DMS 273 treated with DMSO at 0.1 percent for 48 hours (cell line): ENCODE data around the gene TMEM212.
"Not testable (repeated sequence)": the region's sequence is repeated elsewhere in the genome, so short reads cannot be mapped to it uniquely, and the experiment has no call there.

Experiments
- DNase-seq: peaks from one replicate; lab custom pipeline; 2025; lab: John Stamatoyannopoulos, UW

The TMEM212 gene

DNA sequence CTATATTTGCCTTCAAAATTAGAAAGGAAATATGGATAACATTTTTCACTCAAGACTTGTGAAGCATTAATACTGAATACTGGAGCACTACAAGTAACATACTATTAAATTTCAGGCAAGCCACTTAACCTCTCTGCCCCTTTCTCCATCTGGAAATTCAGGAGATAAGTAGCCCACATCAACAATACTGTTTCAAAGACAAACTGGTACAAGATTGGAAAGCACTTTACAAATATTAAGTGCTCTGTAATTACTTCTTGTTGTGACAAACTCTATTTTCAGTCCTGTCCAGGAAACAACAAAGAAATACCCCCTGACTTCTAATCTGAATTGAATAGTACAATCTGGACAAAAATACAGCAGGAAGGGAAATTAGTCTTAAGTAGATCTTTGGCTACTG is 49.3 kb downstream of the TMEM212 start:
- no peak for DNase-seq

DNA sequence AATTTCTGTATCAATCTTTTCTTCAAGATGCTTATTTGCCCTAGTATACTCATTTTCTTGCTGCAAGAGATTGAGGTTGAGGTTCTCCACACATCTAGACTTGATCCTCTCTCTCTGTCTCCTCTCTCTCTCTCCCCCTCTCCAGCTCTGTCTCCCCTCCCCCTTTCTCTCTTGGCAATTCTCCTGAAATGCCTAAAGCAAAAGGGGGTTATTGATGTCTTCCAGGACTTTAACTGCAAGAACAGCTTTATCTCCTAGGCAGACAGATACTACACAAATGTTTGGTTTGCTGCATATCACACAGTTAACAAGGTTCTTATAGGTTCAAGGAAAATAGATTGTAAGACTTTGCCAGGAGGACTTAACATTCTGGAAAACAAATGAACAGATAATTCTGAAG is 52.1 kb downstream of the TMEM212 start:
- DNase-seq, result no peak

DNA sequence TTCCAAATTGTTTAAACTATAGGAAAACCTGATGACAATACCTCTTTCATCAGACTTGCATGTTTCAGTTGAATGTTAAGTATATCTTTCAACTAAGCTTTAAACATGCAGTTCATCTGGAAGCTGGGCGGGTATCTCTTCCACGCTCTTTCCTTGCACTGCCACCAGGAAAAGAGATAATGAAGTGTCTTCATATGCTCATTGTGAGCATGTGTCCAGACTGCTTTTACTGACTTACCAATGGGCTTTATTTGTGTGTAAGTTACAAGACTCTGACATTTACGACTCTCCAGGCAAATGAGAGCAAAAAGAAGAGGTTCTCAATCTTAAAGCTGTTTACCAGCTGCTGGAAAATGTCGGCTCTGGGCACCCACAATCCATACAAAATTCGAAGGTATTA is 52.8 kb downstream of the TMEM212 start:
- DNase-seq, result no peak

DNA sequence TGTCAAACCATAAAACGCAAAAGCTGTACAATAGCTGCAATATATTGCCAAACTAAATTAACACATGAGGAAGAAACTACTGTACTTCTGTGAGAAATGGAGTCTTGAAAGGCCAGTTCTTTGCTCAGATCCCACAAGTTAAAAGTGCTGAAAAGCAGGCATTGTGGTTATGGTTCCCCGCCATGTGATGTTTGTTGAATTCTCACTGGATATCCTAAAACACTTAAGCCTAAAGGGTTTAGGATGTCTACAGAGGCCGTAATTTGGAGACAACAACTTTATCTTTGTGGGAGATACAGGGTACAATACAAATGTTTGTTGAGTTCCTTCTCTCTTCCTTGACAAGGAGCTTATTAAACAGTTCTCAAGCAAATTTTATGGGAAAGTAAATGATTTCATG is 53.2 kb downstream of the TMEM212 start:
- DNase-seq, result no peak

DNA sequence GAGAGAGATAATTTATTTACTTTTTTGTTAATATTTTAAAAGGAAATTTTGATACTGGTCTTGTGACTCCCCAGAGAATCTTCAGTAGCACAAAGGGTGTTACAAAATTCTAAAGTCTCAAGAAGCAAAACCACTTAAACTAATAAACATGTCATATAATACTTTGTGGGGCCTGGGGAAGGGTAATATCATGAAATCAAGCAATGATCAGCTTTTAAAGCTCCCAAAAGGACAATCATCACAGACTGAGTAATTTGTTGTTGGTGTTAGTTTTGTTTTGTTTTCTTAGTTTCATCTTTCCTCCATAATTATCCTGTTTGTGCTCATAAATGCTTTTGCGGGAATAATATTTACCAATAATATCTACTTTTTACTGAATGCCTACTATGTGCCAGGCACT is 55.0 kb downstream of the TMEM212 start:
- DNase-seq, result no peak

DNA sequence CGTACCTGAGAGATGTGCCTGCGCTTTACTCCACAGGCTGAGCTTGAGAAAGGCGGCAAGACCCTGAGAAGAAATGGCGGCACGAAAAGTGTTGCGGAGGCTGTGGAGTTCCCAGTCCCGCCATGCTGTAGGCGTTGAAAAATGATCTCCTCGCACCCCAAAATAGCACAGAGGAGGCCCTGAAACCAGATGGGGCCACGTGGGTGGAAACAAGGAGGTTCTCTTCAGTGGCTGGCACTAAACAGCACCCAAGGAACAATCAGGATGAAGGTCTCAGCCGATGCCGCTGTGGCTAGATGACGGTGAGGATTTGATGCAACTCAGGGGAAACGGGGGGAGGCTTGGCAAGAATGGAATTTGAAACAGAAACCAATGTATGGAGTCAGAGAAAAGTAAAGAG is 57.3 kb downstream of the TMEM212 start:
- no peak for DNase-seq

DNA sequence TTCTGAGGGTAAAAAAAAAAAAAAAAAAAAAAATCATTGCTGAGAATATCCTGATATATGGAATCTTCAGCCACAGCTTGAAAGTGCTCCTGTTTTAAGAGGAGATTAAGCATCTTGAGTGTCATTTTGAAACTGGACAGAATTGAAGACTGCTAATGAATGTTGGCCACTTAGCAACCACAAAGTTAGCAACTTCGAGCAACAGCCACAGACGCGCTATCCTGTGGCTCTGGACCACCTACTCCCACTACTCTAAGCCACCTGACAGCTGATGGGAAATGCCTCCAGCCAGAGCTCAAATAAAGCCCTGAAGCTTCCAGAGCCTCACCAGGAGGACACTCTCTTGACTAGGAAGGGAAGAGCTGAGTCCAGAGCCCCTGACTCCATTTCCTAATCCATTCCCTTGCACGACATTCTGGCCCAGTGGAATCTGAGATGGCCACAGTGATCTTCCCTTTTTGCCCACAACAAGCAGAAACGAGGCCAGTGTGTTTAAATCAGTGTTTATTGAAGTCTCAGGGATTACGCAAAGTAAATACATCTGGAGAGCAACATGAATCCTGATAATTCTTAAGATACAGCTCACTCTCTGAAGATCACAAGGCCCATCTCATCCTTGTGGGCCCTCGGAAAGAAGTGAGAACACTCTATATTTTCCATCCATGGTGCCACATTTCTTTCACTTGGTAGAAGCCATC is 58.6 kb downstream of the TMEM212 start:
- DNase-seq, result no peak

DNA sequence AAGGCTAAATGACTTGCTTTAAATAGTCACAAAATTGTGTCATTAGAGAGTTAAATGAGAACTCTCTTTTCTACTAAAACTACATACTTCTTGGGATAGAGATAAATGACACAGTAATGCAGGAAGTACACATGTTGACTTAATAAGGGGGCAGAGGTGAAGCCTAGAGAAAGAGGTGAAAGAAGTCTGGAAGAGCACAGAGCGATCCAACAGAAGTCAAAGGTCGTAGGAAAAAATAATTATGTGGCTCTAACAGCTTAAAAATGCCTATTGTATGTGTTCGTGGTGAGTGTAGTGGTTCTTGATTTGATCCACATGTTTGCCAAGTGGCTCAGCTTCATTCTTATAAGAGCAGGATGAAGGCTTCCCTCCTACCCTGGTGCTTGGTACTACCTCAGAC is 61.7 kb downstream of the TMEM212 start:
- no peak for DNase-seq

DNA sequence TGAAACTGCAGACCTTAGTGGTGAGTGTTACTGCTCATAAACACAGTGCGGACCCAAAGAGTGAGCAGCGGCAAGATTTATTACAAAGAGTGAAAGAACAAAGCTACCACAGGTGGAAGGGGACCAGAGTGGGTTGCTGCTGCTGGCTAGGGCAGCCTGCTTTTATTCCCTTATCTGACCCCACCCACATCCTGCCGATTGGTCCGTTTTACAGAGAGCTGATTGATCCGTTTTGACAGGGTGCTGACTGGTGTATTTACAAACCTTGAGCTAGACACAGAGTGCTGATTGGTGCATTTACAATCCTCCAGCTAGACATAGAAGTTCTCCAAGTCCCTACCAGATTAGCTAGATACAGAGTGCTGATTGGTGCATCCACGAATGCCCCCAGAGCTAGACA is 63.4 kb downstream of the TMEM212 start:
- DNase-seq, result not testable (repeated sequence)

DNA sequence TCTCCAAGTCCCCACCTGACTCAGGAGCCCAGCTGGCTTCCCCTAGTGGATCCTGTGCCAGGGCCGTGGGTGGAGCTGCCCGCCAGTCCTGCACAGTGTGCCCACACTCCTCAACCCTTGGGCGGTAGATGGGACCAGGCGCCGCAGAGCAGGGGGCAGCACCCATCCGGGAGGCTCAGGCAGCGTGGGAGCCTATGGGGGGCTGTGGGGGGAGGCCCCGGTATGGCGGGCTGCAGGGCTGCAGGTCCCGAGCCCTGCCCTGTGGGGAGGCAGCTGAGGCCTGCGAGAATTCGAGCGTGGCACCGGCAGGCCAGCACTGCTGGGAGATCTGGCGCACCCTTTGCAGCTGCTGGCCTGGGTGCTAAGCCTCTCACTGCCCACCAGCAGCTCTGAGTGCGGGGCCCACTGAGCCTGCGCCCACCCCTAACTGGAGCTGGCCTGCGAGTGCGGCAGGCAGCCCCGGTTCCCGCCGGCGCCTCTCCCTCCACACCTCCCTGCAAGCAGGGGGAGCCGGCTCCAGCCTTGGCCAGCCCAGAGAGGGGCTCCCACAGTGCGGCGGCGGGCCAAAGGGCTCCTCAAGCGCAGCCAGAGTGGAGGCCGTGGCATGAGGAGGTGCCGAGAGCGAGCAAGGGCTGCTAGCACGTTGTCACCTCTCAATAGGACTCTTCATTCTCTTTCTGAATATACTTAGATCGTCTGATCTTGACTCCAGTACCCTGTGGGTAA is 64.0 kb downstream of the TMEM212 start:
- DNase-seq, result no peak

DNA sequence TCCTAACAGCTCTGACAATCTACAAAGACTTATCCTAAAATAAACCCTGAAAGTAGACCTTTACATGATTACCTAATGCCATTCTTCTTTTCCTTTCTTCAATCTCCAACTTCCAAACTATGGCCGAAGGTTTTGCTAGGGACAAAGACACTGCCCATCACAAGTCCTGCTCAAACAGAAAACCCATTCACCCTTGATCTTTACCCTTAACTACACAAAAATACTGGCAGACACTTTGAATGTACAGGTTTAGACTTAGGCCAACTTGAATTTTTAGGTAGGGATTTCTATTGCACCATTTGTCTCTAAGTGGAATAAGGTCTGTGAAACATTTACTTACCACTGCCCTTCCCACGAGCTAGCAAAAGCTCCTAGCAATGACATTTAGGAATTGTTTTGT is 64.6 kb downstream of the TMEM212 start:
- DNase-seq, result no peak

DNA sequence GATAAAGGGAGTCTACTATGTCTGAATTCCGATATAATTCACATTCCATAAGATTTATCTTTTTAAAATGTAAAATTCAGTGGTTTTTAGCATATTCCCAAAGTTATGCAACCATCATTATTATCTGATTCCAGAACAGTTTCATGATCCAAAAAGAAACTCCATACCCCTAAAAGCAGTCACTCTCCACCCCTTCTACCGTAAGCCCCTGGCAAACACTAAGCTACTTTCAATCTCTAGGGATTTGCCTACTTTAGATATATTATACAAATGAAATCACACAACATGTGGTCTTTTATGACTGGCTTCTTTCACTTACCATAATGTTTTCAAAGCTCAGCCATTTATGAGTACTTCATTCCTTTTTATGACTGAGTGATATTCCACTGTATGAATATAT is 65.6 kb downstream of the TMEM212 start:
- no peak for DNase-seq
